ENCODE measurements around the gene FRS2.

- TF ChIP-seq CTCF (IDR thresholded peaks at IDR 0.05), result no peak
- no peak for TF ChIP-seq POLR2A (IDR thresholded peaks at IDR 0.05)
Observed at GRCh38 chr12:69548687-69549086, 78.5 kb downstream of the FRS2 start.

All from gastroesophageal sphincter (tissue), 3 donors.